Liver (tissue), 3 donors: Measurements from ENCODE around the gene ASAP2.

Source experiments
- GABPA ChIP-seq, 2 donors: IDR thresholded peaks in 1 of 2; conservative IDR thresholded peaks in 1 of 2; 2 replicates each; pipeline ENCODE4 v1.6.1; 2016; ENCODE audit warnings: antibody characterized with exemption in 2 of 2, mild to moderate bottlenecking in 1 of 2, moderate library complexity in 1 of 2
- JUND ChIP-seq, 2 donors: IDR thresholded peaks; 2 replicates each; pipeline ENCODE4 v1.6.1; 2016; ENCODE audit warnings: antibody characterized with exemption in 2 of 2
- RXRA ChIP-seq, 2 donors: IDR thresholded peaks; 2 replicates each; pipeline ENCODE4 v1.6.1; 2017 to 2018; ENCODE audit warnings: antibody characterized with exemption in 2 of 2, mild to moderate bottlenecking in 1 of 2
- TAF1 ChIP-seq: conservative IDR thresholded peaks from 2 replicates; pipeline ENCODE4 v1.6.1; 2016; ENCODE audit warnings: antibody characterized with exemption, mild to moderate bottlenecking
- YY1 ChIP-seq: IDR thresholded peaks from 2 replicates; pipeline ENCODE4 v1.6.1; 2016; ENCODE audit warnings: antibody characterized with exemption, mild to moderate bottlenecking
- TF ChIP-seq, protein P1 (sequence below): IDR thresholded peaks from 2 replicates; pipeline ENCODE4 v1.6.1; 2016; ENCODE audit warnings: antibody characterized with exemption
- TF ChIP-seq, protein P2 (sequence below): fragments of 150-350 bp; IDR thresholded peaks from 2 replicates; pipeline ENCODE4 v1.5.1; 2017; ENCODE audit warnings: improper control_type of control experiment, low read depth, low read length; ENCODE audit not compliant: missing input control
- donor health status: healthy.
- donor health status: healthy.

DNA sequence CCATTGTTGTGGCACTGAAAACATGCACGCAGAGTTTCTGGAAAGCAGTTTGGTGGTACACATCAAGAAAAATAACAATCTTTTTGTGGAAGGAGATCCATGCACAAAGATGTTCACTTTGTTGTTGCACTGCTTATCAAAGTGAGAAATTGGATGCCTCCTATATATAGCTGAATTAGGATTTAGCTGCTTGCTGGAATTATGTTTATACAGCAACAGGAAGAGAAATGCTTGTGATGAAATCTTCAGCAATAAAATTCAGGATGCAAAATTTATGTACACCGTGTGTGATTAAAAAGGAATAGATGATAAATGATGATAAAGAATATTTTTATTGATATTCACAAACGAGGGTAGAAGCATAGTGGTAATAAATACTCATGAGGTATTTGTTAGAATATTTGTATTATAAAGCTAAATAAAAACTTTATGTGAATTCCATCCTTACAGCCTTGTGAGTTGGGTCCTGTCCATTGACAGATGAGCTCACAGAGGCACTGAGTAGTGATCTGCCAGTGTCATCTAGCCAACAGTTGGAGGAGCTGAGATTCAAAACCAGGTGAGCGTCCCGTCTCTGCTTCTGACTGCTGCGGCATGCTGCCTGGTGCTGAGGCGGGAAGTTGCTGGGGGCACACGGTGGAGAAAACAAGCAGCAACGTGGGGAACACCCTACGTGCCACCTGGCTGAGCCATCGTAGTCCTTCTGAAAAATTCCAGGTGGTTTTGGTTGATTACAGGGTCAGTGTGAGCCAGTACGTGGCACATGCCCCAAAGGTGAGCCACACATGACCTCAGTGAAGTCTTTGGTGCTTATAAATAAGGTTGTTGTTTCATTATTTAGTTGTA, 80.2 kb downstream of the ASAP2 start:
- TF ChIP-seq, protein P1, sequence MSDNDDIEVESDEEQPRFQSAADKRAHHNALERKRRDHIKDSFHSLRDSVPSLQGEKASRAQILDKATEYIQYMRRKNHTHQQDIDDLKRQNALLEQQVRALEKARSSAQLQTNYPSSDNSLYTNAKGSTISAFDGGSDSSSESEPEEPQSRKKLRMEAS = no peak
- TF ChIP-seq TAF1 (no peak), YY1 (no peak), JUND (IDR thresholded peaks at IDR 0.05) (no peak), RXRA (IDR thresholded peaks at IDR 0.05) (no peak), GABPA (IDR thresholded peaks at IDR 0.05 in 1 of 2, conservative IDR thresholded peaks at IDR 0.05 in 1 of 2) (no peak)
- TF ChIP-seq, protein P2, sequence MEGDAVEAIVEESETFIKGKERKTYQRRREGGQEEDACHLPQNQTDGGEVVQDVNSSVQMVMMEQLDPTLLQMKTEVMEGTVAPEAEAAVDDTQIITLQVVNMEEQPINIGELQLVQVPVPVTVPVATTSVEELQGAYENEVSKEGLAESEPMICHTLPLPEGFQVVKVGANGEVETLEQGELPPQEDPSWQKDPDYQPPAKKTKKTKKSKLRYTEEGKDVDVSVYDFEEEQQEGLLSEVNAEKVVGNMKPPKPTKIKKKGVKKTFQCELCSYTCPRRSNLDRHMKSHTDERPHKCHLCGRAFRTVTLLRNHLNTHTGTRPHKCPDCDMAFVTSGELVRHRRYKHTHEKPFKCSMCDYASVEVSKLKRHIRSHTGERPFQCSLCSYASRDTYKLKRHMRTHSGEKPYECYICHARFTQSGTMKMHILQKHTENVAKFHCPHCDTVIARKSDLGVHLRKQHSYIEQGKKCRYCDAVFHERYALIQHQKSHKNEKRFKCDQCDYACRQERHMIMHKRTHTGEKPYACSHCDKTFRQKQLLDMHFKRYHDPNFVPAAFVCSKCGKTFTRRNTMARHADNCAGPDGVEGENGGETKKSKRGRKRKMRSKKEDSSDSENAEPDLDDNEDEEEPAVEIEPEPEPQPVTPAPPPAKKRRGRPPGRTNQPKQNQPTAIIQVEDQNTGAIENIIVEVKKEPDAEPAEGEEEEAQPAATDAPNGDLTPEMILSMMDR = no peak
